GM12878 (cell line): ENCODE data around the gene KRTAP10-10. TPM values are rescaled to one million over a fixed set of nuclear protein-coding genes. Genes with fewer than 3 reads are reported as not detected.

ENCODE experiments used
- ATAC-seq: fragments of 200-7000 bp; cut with Tn5 transposase; 3 replicates; pipeline ENCODE4 v1.9.1; 2020; ENCODE audit warnings: mild to moderate bottlenecking, moderate library complexity
- BruUV-seq: library from RNA; stranded (reverse); fragments of 400-500 nt; replicated peaks from 2 replicates; lab custom pipeline; 2021; lab: Mats Ljungman, UMichigan
- CTCF ChIA-PET: fragments of 300-600 bp; sonication (Branson Sonifier 250); formaldehyde crosslinking; extraction: SDS; loops from one replicate; lab custom pipeline; 2021; ENCODE audit warnings: inconsistent platforms; lab: Yijun Ruan, JAX
- POLR2A ChIA-PET: fragments of 350-600 bp; formaldehyde crosslinking; extraction: SDS; loops from one replicate; lab custom pipeline; 2021; ENCODE audit warnings: inconsistent platforms; lab: Charles Lee
- RAD21 ChIA-PET: fragments of 300-600 bp; sonication (Branson Sonifier 250); formaldehyde crosslinking; loops from one replicate; lab custom pipeline; 2023; ENCODE audit warnings: antibody characterized with exemption; ENCODE audit not compliant: unreplicated experiment; lab: Charles Lee
- SMC1A ChIA-PET: fragments of 300-600 bp; sonication (Branson Sonifier 250); formaldehyde crosslinking; loops from one replicate; lab custom pipeline; 2023; ENCODE audit not compliant: unreplicated experiment, uncharacterized antibody; lab: Charles Lee
- DNase-seq: peaks from one replicate; pipeline ENCODE4 v3.0.0-alpha.2; 2011; ENCODE audit warnings: low read depth, low spot score
- FAIRE-seq: peaks from 3 replicates; lab custom pipeline; 2011; peaks lifted over from hg19 to GRCh38; lab: Jason Lieb, UNC
- H2AFZ ChIP-seq: 2 replicates; pipeline ENCODE4 v1.6.0; 2011; ENCODE audit warnings: low read depth, low read length, control low read depth; ENCODE audit not compliant: control insufficient read depth
- H3K27ac ChIP-seq: 2 replicates; pipeline ENCODE4 v1.5.1; 2011; ENCODE audit warnings: control low read depth; ENCODE audit not compliant: control insufficient read depth, insufficient read depth
- H3K27me3 ChIP-seq, 2 experiments: replicated peaks in 1 of 2; 2 replicates each; pipeline versions ENCODE4 v1.6.0 to v1.6.1; 2011; ENCODE audit warnings: low read length in 1 of 2; ENCODE audit not compliant: control insufficient read depth in 2 of 2, insufficient read depth in 2 of 2
- H3K36me3 ChIP-seq, 2 experiments: 2 replicates each; pipeline ENCODE4 v1.5.1; 2011; ENCODE audit warnings: low read length in 1 of 2; ENCODE audit not compliant: control insufficient read depth in 2 of 2, insufficient read depth in 2 of 2
- H3K4me1 ChIP-seq: 2 replicates; pipeline ENCODE4 v1.6.1; 2011; ENCODE audit warnings: mild to moderate bottlenecking, low read length, moderate library complexity, mixed read lengths; ENCODE audit not compliant: control insufficient read depth, insufficient read depth
- H3K4me2 ChIP-seq: 2 replicates; pipeline ENCODE4 v1.6.0; 2011; ENCODE audit warnings: control low read depth; ENCODE audit not compliant: control insufficient read depth, insufficient read depth
- H3K4me3 ChIP-seq: fragments of 200-600 bp; sonication (generic); 2 replicates; pipeline ENCODE4 v1.5.1; 2016
- H3K79me2 ChIP-seq: 2 replicates; pipeline ENCODE4 v1.6.0; 2011; ENCODE audit warnings: low read length; ENCODE audit not compliant: control insufficient read depth, insufficient read depth
- H3K9ac ChIP-seq: 2 replicates; pipeline ENCODE4 v1.8.0; 2011; ENCODE audit warnings: low read length, control low read depth, mixed read lengths; ENCODE audit not compliant: control insufficient read depth, insufficient read depth
- H3K9me3 ChIP-seq: replicated peaks from 3 replicates; pipeline ENCODE4 v1.5.1; 2011; ENCODE audit warnings: mild to moderate bottlenecking, low read length; ENCODE audit not compliant: control insufficient read depth, insufficient read depth
- H4K20me1 ChIP-seq: 2 replicates; pipeline ENCODE4 v1.6.0; 2011; ENCODE audit not compliant: control insufficient read depth, insufficient read depth
- FOXM1 ChIP-seq: IDR thresholded peaks from 2 replicates; pipeline ENCODE4 v1.6.1; 2012; ENCODE audit warnings: low read depth, mild to moderate bottlenecking, inconsistent platforms, low read length, moderate library complexity
- JUND ChIP-seq: IDR thresholded peaks from 2 replicates; pipeline ENCODE4 v1.6.1; 2012; ENCODE audit warnings: low read depth, mild to moderate bottlenecking, low read length, improper control_type of control experiment, moderate library complexity
- NFYB ChIP-seq: IDR thresholded peaks from 2 replicates; pipeline ENCODE4 v1.6.1; 2011; ENCODE audit warnings: low read depth, mild to moderate bottlenecking, low read length, improper control_type of control experiment, moderate library complexity; ENCODE audit not compliant: insufficient read depth
- POLR2AphosphoS2 ChIP-seq: IDR thresholded peaks from 2 replicates; pipeline ENCODE4 v1.6.1; 2011; ENCODE audit warnings: low read depth, mild to moderate bottlenecking, low read length, improper control_type of control experiment, moderate library complexity
- RAD21 ChIP-seq: IDR thresholded peaks from 2 replicates; pipeline ENCODE4 v1.6.1; 2011; ENCODE audit warnings: mild to moderate bottlenecking, low read depth, low read length, moderate library complexity; ENCODE audit not compliant: insufficient read depth
- RBBP5 ChIP-seq: fragments of 200-600 bp; sonication (generic); conservative IDR thresholded peaks from 2 replicates; pipeline ENCODE4 v1.6.1; 2016
- SUPT20H ChIP-seq: IDR thresholded peaks from 2 replicates; pipeline ENCODE4 v1.6.1; 2011; ENCODE audit warnings: low read depth, mild to moderate bottlenecking, low read length, moderate library complexity, borderline replicate concordance; ENCODE audit not compliant: control insufficient read depth
- YBX1 ChIP-seq: fragments of 450-650 bp; IDR thresholded peaks from 2 replicates; pipeline ENCODE4 v1.6.1; 2016; ENCODE audit warnings: antibody characterized with exemption
- ZNF207 ChIP-seq: fragments of 450-650 bp; IDR thresholded peaks from 2 replicates; pipeline ENCODE4 v1.6.1; 2014; ENCODE audit warnings: antibody characterized with exemption, mild to moderate bottlenecking, borderline replicate concordance
- in situ Hi-C: fragments of 300-500 bp; cut with MboI; formaldehyde crosslinking; loops from 9 replicates; pipeline ENCODE4 v1.14.3; 2018; ENCODE audit warnings: mixed read lengths
- intact Hi-C: fragments of 100-400 bp; cut with micrococcal nuclease; formaldehyde crosslinking; loops from one replicate; pipeline ENCODE4 v1.14.2; 2022; ENCODE audit not compliant: unreplicated experiment
- polyA plus RNA-seq, 11 experiments: library from polyadenylated mRNA; depleted of rRNA in 4 of 11; unstranded in 6 of 11; stranded (reverse) in 5 of 11; fragments of >200 nt; fragmentation: Nextera tagmentation in 4 of 11; fragmentation: Illumina TruSeq in 1 of 11; extraction: Ambion mirVana in 4 of 11; extraction: Trizol in 1 of 11; gene quantifications; 1 replicate in 1 of 11; 2 replicates in 10 of 11; pipeline versions ENCODE4 v1.2.1 to v1.2.3, GENCODE V29; 2011 to 2016; ENCODE audit warnings: inconsistent platforms in 2 of 11, missing spikeins in 2 of 11, low read depth in 1 of 11
- total RNA-seq, 4 experiments: library from RNA; depleted of rRNA in 3 of 4; stranded (reverse); fragments of >200 nt in 3 of 4; fragmentation: Illumina TruSeq in 1 of 4; extraction: Trizol in 1 of 4; gene quantifications; 2 replicates each; pipeline versions ENCODE4 v1.2.1 to v1.2.3, GENCODE V29; 2013 to 2021
- TF ChIP-seq, protein P1 (sequence below): IDR thresholded peaks from 2 replicates; pipeline ENCODE4 v1.6.1; 2012; ENCODE audit warnings: low read length, inconsistent platforms
- TF ChIP-seq, protein P2 (sequence below): fragments of 450-650 bp; IDR thresholded peaks from 2 replicates; pipeline ENCODE4 v1.6.1; 2018; ENCODE audit warnings: mild to moderate bottlenecking, low read depth, moderate library complexity; ENCODE audit not compliant: partially characterized antibody
- TF ChIP-seq, protein P3 (sequence below): fragments of 450-650 bp; IDR thresholded peaks from 2 replicates; pipeline ENCODE4 v1.6.1; 2018; ENCODE audit warnings: borderline replicate concordance, mild to moderate bottlenecking; ENCODE audit not compliant: partially characterized antibody

The KRTAP10-10 gene
- total and polyA plus RNA-seq, 10 of the 15 experiments (the other 5 are each of a cell fraction or from before 2014, with no cell fraction given): not detected

DNA sequence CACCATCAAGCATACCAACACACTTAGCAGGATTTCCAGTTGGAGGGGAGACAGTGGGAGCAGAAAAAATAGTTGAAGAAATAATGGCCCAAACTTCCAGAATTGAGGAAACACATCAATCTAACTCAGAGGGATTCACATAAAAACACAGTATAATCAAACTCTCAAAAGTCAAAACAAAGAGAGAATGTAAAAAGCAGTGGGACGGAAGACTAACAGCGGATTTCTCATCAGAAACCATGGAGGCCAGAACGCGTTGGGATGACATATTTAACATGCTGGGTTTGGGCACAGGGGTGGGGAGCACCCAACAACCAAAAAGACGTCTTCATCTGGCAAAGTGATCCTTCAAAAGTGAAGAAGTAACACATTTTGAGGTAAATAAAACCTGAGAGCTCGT, 17.3 kb upstream of the KRTAP10-10 start (continued):
- no peak for TF ChIP-seq SUPT20H
- no peak for TF ChIP-seq YBX1
- TF ChIP-seq ZNF207: no peak

DNA sequence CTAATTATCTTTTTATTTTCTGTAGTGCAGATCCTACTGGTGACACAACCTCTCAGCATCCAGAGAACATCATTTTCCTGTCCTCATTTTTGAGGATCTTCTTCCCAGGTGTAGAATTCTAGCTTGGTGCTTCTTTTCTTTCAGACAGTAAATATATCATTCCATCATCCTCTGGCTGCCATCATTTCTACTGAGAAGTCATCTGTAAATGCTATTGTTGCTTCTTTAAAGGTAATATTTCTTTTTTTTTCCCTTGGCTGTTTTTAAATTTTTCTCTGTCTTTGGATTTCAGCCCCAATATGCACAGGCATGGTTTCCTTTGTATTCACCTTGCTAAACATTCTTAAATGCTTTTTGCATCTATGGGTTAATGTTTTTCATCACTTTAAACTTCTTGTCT, 13.6 kb upstream of the KRTAP10-10 start:
- Histone ChIP-seq H3K27me3 (no peaks in the 10 kb centered on the region), H3K79me2 (no peaks in the 10 kb centered on the region), H4K20me1 (no peaks in the 10 kb centered on the region), H3K27ac (no peak overlapping the region), H3K4me2 (no peak overlapping the region), H3K9ac (no peak overlapping the region), H3K36me3 (no peaks in the 10 kb centered on the region), H2AFZ (no peak overlapping the region), H3K4me3 (no peak overlapping the region), H3K9me3 (peaks cover 1% of the 10 kb centered on the region; the same call in 1 of the 3 replicates), H3K4me1 (no peaks in the 10 kb centered on the region)
- ChIA-PET RAD21 (no interaction called here), SMC1A (interaction anchor here (1.1 kb wide), 1 partner anchor 8 kb away, joined by 3 read pairs; no protein-coding TSS in a partner anchor), CTCF (no interaction called here), POLR2A (no interaction called here)
- no peak for DNase-seq
- TF ChIP-seq RBBP5 (no peak), POLR2AphosphoS2 (no peak), NFYB (no peak), FOXM1 (no peak), JUND (no peak), RAD21 (no peak), YBX1 (no peak)
- TF ChIP-seq, protein P1, sequence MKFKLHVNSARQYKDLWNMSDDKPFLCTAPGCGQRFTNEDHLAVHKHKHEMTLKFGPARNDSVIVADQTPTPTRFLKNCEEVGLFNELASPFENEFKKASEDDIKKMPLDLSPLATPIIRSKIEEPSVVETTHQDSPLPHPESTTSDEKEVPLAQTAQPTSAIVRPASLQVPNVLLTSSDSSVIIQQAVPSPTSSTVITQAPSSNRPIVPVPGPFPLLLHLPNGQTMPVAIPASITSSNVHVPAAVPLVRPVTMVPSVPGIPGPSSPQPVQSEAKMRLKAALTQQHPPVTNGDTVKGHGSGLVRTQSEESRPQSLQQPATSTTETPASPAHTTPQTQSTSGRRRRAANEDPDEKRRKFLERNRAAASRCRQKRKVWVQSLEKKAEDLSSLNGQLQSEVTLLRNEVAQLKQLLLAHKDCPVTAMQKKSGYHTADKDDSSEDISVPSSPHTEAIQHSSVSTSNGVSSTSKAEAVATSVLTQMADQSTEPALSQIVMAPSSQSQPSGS: no peak
- TF ChIP-seq, protein P2, sequence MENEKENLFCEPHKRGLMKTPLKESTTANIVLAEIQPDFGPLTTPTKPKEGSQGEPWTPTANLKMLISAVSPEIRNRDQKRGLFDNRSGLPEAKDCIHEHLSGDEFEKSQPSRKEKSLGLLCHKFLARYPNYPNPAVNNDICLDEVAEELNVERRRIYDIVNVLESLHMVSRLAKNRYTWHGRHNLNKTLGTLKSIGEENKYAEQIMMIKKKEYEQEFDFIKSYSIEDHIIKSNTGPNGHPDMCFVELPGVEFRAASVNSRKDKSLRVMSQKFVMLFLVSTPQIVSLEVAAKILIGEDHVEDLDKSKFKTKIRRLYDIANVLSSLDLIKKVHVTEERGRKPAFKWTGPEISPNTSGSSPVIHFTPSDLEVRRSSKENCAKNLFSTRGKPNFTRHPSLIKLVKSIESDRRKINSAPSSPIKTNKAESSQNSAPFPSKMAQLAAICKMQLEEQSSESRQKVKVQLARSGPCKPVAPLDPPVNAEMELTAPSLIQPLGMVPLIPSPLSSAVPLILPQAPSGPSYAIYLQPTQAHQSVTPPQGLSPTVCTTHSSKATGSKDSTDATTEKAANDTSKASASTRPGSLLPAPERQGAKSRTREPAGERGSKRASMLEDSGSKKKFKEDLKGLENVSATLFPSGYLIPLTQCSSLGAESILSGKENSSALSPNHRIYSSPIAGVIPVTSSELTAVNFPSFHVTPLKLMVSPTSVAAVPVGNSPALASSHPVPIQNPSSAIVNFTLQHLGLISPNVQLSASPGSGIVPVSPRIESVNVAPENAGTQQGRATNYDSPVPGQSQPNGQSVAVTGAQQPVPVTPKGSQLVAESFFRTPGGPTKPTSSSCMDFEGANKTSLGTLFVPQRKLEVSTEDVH: no peak
- TF ChIP-seq, protein P3, sequence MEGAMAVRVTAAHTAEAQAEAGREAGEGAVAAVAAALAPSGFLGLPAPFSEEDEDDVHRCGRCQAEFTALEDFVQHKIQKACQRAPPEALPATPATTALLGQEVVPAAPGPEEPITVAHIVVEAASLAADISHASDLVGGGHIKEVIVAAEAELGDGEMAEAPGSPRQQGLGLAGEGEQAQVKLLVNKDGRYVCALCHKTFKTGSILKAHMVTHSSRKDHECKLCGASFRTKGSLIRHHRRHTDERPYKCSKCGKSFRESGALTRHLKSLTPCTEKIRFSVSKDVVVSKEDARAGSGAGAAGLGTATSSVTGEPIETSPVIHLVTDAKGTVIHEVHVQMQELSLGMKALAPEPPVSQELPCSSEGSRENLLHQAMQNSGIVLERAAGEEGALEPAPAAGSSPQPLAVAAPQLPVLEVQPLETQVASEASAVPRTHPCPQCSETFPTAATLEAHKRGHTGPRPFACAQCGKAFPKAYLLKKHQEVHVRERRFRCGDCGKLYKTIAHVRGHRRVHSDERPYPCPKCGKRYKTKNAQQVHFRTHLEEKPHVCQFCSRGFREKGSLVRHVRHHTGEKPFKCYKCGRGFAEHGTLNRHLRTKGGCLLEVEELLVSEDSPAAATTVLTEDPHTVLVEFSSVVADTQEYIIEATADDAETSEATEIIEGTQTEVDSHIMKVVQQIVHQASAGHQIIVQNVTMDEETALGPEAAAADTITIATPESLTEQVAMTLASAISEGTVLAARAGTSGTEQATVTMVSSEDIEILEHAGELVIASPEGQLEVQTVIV: no peak
- no peak for FAIRE-seq
- no peak for ATAC-seq
- in situ Hi-C loops (no loop called here), intact Hi-C loops (no loop called here)
- BruUV-seq: no TSS peak
